GM21717 (cell line): ENCODE measurements around the gene PDIA3.
"Not testable (repeated sequence)": the region's sequence is repeated elsewhere in the genome, so short reads cannot be mapped to it uniquely, and the experiment has no call there.

ENCODE experiments used
- ATAC-seq: cut with Tn5 transposase; IDR thresholded peaks from one replicate; pipeline ENCODE4 v1.9.1; 2021; ENCODE audit warnings: mild to moderate bottlenecking, moderate library complexity; ENCODE audit not compliant: unreplicated experiment

Gene PDIA3

DNA sequence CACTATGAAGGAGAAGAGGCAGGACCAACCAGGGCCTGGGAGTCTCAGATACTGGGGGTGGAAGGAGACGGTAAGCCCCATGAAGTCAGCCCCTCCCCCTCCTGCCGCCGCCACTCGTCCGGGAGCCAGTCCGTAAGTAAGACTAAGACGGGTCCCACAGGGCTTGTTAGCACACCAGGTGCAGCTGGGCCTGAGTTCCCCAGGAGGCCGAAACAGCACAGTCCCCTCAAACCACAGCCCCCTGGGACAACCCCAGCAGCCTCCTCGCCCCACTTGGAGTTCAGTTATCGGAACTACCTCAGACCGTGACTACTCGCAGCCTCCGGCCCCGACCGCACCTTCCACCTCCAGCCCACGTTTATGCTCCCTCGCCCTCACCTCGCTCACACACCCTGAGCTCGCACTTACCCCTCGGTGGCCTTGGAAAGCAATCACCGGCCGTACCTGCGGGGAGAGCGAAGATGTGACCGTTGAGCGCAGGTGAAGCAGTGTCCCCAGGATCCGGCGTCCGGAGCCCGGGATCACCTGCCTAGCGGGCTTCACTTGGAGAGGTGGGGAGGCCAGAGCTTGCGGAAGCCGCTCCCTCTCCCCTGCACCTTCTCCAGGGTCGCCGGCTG is 30.0 kb downstream of the PDIA3 start:
- ATAC-seq: peak; percentile 52

DNA sequence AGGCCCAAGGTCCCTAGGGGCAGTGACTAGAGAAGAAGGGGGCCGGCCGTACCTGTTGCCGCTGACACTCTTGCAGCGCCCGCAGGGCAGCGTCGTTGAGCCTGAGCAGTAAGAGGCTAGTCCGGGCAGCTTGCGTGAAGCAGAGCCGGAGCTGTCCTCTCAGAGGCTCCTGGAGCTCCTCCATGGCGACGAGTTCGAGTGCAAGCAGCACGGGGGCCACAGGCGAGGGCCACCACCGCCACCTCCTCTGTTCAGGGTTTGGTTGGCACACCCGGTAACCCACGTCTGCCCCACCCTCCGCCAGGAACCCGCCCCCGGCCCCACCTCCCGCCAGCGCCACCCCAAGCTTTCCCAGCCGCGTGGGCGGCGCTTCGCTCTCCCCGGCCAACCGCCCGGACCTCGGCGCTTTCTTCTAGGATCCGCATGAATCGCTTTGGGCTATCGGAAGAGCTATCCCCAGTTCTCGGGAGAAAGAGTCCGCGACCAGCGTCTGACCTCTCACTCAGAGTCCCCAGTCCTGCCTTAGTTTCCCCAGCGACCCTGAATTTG is 30.6 kb downstream of the PDIA3 start, which contains the start of gene ELL3:
Gene ELL3 (minus strand): TSS at position 249 of the 549 bp plus-strand sequence. CDS start 65 bp downstream, at position 184.
- ATAC-seq: peak; percentile 34

DNA sequence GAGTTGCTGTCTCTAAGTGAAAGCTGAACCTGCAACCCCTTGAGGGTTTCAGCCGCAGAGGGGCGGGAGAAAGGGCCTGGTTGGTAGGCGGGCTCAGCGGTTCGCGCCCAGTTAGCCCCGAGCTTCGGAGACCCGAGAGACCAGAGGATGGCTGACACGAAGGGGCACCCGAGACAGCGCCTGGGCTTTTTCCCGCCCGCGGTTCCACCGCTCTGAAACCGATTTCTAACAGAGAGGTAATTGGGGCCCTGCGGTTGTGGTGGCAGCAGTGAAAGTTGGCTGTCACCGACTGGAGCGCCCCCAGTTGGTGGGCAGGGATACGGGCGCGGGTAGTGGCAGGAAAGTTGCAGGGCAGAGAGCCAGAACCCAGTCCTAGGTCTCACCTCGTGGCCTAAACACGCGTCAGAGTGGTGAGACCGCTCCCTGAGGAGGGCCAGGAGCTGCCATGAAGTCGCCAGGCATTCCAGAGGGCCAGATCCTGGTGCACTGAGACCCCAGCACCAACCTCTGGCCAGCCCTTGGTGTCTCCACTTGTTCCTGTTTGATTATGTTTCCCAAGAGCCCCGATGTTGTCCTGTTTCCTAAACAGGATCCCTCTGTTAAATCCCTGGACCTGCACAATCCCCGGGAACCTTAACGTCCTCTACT is 31.2 kb downstream of the PDIA3 start:
- ATAC-seq: peak; percentile 51

DNA sequence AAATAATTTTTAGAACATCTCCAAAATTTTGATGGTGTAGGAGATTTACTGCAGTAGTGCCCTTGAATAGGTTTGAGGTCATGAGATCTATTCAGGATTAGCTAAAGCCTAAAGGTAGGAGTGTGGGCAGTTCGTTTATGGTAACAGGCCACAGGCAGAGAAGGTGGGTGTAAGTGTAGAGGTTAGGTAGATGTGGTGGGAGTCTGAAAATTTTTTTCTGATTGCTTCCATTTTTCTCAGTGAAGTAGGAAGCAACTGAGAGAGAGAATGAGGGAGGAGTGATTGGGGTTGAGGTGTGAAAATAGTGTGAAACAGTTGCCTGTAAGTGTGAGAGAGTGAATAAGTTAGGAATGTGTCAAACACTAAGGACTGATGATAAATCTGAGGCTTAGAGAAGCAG is 32.8 kb downstream of the PDIA3 start:
- ATAC-seq: no peak

DNA sequence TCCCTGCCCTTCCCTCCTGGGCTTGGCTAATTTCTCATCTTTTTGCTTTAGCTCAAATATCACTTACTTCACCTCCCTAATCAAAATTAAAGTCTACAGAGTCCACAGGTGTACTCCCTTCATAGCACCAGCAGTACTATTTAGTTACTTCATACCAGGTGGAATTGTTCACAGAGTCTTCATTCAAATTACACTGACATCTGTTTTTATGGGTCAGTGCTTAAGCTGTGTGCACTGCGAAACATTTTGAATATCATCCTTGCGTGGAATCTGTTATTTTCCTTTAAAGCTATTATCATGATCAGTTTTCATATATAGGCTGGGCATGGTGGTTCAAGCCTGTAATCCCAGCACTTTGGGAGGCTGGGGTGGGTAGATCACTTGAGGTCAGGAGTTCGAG is 43.2 kb downstream of the PDIA3 start:
- ATAC-seq: no peak

DNA sequence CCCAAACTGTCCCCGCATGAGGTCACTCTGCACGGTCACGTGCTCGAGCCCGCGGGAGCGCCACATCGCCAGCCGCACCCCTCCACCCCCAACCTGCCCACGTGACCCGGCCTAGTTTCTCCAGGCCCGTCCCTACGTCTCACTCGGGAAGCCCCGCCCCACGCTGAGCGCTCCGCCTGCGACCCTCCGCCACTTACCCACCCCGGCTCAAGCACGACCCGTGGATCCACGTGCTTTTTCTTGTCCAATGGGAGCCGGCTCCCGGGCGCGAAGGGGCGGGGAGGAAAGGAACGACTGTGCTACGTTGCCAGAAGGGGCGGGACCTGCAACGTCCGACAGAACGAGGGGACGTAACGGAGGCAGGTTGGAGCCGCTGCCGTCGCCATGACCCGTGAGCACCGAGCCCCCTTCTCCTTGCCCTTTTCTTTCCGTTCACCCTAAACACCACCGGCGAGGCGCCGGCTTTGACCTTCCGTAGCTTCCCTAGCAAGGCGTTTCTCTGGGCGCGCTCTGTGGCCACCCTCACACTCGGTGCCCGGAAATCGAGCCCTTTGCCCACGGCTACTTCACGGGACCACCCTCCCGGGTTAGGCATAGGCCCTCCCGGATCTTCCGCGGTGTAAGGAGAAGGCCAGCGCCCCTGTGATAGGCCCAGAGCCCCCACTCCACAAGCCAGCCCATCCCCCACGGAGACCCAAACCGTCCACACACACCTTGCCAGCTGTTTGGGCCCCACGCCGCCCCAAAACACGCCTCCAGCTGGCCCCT is 45.9 kb downstream of the PDIA3 start, which contains the start of gene SERF2:
Gene SERF2 (plus strand): TSS at position 328 of the 768 bp plus-strand sequence. CDS start 57 bp downstream, at position 385.
- peak; percentile 72 for ATAC-seq

DNA sequence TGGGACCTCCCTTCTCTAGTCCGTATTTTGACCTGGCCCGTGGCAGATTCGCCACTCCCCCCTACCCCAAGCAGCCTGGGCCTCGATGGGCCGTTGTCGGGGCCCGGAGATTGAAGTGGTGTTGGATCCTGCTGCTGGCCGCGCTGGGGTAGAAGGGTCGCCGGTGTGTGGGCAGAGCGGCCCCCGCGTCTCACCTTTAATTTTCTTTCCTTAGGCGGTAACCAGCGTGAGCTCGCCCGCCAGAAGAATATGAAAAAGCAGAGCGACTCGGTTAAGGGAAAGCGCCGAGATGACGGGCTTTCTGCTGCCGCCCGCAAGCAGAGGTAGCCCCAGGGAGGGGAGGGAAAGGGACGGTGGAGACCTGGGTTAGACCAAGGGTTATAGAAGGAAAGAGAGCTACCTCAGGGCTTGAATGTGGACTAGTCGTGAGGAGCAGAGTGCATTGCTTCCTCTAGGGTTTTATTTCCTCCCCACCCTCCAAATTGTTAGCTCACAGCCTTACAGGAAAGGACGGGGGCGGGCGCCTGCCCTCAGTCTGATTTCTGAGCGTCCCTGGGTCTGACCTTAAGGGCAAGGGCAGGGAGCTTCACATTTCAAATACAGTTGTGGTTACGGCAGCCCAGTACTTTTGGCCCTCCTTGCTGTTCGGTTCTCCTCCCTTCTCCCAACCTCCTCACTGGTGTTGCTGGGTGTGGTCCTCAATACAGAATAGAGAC is 46.7 kb downstream of the PDIA3 start:
- no peak for ATAC-seq

DNA sequence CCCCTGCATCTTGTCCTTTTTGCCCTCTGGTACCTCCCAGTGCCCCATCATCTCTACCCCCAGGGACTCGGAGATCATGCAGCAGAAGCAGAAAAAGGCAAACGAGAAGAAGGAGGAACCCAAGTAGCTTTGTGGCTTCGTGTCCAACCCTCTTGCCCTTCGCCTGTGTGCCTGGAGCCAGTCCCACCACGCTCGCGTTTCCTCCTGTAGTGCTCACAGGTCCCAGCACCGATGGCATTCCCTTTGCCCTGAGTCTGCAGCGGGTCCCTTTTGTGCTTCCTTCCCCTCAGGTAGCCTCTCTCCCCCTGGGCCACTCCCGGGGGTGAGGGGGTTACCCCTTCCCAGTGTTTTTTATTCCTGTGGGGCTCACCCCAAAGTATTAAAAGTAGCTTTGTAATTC is 47.4 kb downstream of the PDIA3 start:
- no peak for ATAC-seq

DNA sequence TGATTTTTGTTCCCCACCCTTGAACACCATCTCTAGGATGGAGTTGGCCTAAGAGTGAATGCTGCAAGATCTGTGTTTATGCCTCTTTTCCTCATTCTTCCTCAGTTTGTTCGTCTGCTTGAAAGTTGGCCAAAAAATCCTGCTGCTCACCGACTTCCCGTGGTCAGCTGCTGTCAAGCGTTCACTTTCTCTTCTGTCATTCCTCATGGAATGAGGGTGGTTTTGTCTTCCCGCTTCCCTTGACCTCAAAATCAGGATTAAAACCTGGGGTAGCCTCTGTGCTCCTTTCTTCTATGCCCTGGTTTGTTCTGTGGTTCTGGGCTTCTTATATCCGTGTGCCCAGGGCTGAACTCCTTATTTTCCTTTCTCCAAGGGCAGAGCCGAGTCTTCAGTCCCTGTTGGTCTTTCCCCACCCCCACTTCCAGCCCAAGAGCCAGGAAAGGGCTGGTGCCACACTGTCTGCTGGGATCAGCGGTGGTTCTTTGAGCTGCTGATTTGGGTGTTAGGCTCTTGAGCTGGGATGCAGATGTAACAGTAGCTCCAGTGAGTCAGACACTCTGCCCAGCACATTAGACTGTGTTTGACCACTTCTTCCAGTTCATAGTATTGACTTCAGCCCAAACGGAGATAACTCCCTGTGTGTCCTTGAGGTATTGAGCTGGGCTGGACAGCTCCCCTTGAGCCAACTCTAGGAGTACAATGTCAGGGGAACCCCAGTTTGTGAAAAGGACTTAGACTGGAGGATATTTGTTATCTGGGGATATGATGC is 48.2 kb downstream of the PDIA3 start:
- ATAC-seq: no peak

DNA sequence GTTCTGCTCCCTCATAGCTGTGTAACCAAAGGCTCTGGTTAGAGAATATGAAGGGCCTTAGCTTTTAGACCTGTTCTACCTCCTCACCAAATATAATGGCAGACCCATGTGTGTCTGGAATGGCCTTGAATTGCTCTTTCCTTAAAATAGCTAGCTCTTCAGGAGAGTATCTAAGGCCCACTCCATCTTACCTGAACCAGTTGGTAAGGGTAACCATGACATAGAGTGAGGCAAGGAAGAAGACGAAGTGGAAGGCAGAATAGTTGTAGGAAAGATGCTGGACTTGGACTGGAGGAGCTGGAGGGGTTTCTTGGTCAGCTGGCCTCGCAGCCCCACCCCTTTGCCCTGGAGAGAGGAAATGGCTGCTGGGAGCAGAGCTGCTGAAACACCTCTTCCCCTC is 49.0 kb downstream of the PDIA3 start:
- no peak for ATAC-seq

DNA sequence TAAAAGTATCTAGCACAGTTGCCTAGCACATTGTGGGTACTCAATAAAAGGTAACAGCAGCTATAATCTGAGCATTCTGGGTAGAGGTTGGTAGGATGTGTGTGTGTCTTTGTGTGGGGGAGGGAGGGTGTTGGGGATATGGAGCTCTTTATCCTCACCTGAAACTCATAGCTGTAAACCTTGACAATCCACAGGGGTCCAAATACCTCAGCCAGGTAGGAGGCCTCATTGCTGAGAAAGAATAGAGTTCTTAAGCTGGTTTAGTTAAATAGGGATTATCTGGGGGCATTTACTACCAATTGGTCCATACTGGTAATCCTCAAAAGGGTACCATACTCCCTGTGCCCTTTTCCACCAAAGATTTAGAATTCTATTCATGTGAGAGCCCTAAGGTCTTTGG is 49.8 kb downstream of the PDIA3 start:
- no peak for ATAC-seq

DNA sequence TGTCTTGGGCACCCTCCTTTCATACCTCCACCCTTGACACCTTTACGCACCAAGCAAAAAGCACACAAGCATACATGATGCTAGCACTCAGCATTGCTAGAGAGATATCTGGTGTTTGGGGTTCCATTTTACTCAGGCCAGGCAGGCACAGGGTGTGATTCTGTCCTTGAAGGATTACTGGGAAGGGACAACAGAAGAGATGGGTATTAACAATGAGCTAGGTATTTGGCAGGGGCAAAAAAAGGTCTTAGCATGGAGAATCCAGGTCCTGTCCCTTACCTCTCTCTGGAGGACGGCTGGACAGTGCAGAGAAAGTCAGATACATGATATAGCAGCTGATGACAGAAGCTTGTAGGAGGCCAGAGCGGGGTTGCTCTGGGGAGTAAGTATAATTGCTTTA is 50.3 kb downstream of the PDIA3 start:
- ATAC-seq: no peak

DNA sequence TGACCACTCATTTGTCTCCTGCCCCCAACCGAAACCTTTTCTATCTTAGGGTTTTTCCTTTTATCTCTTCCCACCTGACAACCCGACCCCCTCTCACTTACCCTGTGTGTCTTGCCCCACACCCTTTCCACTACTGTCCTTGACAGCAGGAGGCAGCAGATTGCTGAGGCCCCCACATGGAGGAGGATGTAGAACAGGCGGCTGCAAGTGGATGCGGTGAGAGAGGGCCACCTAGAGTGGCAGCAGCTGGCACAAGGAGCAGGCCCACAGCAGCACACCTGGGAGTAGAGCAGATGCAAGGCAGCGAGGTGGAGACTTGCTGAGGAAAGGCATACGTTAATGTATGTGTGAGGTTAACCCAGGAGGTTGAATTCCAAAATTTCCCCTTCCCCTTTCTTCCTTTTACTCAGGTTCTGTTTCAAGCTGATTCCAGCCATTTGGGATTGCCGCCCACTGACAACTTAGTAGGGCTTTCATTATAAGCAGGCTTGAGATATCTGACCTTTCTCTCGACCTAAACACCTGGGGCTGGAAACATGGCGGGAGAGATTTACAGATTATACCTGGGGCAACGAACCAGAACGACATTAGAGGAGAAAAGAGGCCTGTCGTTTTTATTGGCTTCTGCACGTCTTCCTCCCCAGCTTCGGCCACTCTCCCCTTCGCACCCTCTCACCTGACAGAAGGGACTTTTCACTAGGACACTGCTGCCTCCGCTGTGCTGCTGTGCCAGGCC is 53.1 kb downstream of the PDIA3 start:
- no peak for ATAC-seq

DNA sequence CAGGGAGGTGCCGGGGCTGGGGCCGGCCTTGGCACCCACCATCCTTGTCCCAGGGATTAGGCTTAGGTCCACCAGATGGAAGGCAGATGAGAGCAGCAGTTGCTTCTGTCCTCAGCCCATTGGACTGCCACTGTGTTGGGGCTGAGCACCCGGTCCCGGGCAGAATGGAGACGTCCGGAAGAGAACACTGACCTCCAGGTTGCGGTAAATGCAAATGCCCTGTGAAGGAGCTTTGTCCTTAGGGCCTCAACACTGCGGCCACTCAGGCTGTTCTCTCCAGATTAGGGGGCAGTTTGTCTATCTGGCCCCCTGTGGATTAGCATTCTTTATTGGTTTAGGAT is 53.7 kb downstream of the PDIA3 start, which contains the start of gene SERINC4:
Gene SERINC4 (minus strand): TSS at position 276 of the 341 bp plus-strand sequence. CDS start 234 bp downstream, at position 42.
- no peak for ATAC-seq

DNA sequence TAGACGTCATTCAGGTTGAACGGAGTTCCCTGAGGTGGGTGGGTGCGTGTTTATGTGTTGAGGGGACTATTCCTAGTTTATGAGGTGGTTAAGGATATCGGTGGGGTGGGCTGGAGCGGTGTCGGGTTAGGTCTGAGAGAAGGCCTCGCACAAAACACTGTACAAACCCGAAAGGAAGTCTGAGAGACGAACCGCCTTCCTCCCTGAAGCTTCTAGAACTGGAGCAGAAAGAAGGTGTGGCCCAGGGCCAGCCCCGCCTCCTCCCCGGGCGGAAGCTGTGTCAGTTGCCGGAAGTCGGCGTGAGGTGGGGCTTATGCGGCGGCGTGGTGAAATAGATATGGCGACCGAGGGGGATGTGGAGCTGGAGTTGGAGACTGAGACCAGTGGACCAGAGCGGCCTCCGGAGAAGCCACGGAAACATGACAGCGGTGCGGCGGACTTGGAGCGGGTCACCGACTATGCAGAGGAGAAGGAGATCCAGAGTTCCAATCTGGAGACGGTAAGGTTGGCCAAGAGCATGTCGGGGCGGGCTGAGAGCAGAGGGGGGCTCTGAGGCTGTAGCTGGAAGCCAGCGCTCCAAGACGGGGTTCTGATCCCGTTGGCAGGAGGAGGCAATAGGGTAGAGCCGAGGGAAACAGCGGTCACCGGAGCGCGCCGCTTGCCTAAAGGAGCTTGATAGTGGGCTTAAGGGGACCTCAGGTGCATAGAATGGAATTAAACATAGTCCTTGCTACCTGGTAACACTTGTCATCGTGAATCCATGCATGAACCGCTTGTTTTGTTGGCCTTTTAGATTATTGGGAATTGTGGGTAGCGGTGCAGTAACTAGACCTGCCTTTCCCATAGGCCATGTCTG is 54.3 kb downstream of the PDIA3 start, which contains the start of gene HYPK:
Gene HYPK (plus strand): TSS at position 314 of the 856 bp plus-strand sequence. CDS start 24 bp downstream, at position 338.
- peak; percentile 71 for ATAC-seq

DNA sequence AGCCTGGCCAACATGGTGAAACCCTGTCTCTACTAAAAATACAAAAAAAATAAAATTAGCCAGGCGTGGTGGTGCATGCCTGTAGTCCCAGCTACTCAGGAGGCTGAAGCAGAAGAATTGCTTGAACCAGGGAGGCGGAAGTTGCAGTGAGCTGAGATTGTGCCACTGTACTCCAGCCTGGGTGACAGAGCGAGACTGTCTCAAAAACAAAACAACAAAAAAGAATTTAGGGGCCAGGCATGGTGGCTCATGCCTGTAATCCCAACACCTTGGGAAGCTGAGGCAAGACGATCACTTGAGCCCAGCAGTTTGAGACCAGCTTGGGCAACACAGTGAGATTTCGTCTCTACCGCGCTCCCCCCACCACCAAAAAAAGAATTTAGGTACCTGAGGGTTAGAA is 56.4 kb downstream of the PDIA3 start:
- ATAC-seq: not testable (repeated sequence)

DNA sequence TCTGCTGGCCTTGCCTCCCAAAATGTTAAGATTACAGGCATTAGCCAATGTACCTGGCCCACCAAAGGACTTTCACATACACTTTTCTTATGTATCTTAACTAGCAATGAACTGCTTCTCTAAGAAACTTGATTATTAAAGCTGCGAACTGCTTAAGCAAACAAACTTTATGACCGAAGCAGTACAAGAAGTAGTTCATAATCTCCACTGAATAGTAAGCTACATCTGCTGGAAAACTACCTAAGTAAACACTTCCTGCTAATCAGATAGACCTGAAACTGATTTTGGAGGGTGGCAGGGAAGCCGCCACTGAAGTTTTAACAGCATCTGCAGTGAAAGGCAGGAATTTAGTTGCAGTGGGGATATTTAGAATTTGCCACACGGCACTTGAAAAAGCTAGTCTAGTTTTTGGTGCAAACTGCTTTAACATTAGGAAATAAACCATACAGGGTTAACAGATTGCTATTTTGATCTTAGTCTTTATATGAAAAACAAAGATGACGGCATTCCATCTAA is 62.3 kb downstream of the PDIA3 start:
- ATAC-seq: no peak
